Measurements from ENCODE around the gene SMIM33.

Gene SMIM33

DNA sequence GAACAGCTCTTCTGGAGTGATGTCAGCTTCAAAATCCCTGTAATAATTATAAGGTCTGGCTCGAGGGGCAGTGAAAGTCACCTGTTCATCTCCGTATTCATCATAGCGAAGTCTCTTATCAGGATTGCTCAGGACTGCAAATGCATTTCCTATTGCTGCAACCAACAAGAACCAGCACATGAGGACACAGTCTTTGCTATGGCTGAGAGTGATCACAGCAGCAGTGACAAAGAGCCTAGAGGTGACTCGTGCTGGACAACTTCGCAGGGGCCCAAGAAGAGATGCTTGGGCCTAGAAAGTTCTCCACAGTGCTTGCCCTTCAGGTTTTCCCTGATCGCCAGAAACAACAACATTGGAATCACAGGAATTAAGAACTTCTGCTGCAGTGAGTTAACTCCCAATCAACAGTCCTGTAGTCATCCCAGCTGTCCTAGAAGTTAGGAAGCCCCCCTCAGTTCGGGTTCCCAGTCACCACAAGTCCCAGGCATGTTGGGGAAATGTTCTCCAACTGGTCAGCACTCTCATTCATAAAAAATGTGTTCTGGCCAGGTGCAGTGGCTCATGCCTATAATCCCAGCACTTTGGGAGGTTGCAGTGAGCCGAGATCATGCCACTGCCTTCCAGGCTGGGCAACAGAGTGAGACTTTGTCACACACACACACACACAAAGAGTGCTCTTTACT is 44.5 kb upstream of the SMIM33 start:
- Histone ChIP-seq H3K4me2 (ENCODE audit: low read depth, low read length, poor library complexity, severe bottlenecking) (peak overlapping the region; percentile 55), H3K79me2 (ENCODE audit: insufficient read depth, low read length) (no peaks in the 10 kb centered on the region), H3K36me3 (ENCODE audit: insufficient read depth, low read length) (no peaks in the 10 kb centered on the region; the same call in 1 of the 2 replicates), H2AFZ (ENCODE audit: low read length) (no peak overlapping the region), H3K9me3 (ENCODE audit: insufficient read depth, low read depth, low read length) (no peaks in the 10 kb centered on the region), H3K27me3 (ENCODE audit: insufficient read depth, low read length, poor library complexity, severe bottlenecking) (no peaks in the 10 kb centered on the region), H3K9ac (ENCODE audit: low read depth, low read length, poor library complexity, severe bottlenecking) (peak overlapping the region; percentile 17), H3K4me1 (ENCODE audit: insufficient read depth, low read length, poor library complexity, severe bottlenecking) (peaks cover 25% of the 10 kb centered on the region), H4K20me1 (ENCODE audit: insufficient read depth, low read length, poor library complexity, severe bottlenecking) (no peaks in the 10 kb centered on the region), H3K4me3 (ENCODE audit: low read length, poor library complexity, severe bottlenecking) (no peak overlapping the region), H3F3A (ENCODE audit: low read depth) (no peaks in the 10 kb centered on the region), H3K9me2 (replicated peaks; ENCODE audit: low read depth, low read length) (no peaks in the 10 kb centered on the region)
- TF ChIP-seq EZH2phosphoT487 (IDR thresholded peaks at IDR 0.05; ENCODE audit: borderline replicate concordance): no peak
- TF ChIP-seq, protein P1, sequence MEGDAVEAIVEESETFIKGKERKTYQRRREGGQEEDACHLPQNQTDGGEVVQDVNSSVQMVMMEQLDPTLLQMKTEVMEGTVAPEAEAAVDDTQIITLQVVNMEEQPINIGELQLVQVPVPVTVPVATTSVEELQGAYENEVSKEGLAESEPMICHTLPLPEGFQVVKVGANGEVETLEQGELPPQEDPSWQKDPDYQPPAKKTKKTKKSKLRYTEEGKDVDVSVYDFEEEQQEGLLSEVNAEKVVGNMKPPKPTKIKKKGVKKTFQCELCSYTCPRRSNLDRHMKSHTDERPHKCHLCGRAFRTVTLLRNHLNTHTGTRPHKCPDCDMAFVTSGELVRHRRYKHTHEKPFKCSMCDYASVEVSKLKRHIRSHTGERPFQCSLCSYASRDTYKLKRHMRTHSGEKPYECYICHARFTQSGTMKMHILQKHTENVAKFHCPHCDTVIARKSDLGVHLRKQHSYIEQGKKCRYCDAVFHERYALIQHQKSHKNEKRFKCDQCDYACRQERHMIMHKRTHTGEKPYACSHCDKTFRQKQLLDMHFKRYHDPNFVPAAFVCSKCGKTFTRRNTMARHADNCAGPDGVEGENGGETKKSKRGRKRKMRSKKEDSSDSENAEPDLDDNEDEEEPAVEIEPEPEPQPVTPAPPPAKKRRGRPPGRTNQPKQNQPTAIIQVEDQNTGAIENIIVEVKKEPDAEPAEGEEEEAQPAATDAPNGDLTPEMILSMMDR (conservative IDR thresholded peaks at IDR 0.05; ENCODE audit: low read length): no peak

- TF ChIP-seq EZH2phosphoT487 (IDR thresholded peaks at IDR 0.05; ENCODE audit: borderline replicate concordance): no peak
- TF ChIP-seq, protein P1 (conservative IDR thresholded peaks at IDR 0.05; ENCODE audit: low read length): no peak
Observed at GRCh38 chr5:139430015-139430414, 40.8 kb upstream of the SMIM33 start.

GRCh38 chr5:139431706-139432105 is 39.1 kb upstream of the SMIM33 start:
- TF ChIP-seq EZH2phosphoT487 (IDR thresholded peaks at IDR 0.05; ENCODE audit: borderline replicate concordance): no peak
- TF ChIP-seq, protein P1 (conservative IDR thresholded peaks at IDR 0.05; ENCODE audit: low read length): no peak
- Histone ChIP-seq H3K9me3 (ENCODE audit: insufficient read depth, low read depth, low read length) (no peaks in the 10 kb centered on the region), H3K4me3 (ENCODE audit: low read length, poor library complexity, severe bottlenecking) (no peak overlapping the region), H4K20me1 (ENCODE audit: insufficient read depth, low read length, poor library complexity, severe bottlenecking) (no peaks in the 10 kb centered on the region), H3K36me3 (ENCODE audit: insufficient read depth, low read length) (no peaks in the 10 kb centered on the region), H3K9ac (ENCODE audit: low read depth, low read length, poor library complexity, severe bottlenecking) (no peak overlapping the region), H3K27me3 (ENCODE audit: insufficient read depth, low read length, poor library complexity, severe bottlenecking) (no peaks in the 10 kb centered on the region), H3K4me2 (ENCODE audit: low read depth, low read length, poor library complexity, severe bottlenecking) (no peak overlapping the region), H3F3A (ENCODE audit: low read depth) (no peaks in the 10 kb centered on the region), H3K9me2 (replicated peaks; ENCODE audit: low read depth, low read length) (no peaks in the 10 kb centered on the region), H3K4me1 (ENCODE audit: insufficient read depth, low read length, poor library complexity, severe bottlenecking) (peaks cover 9% of the 10 kb centered on the region), H3K79me2 (ENCODE audit: insufficient read depth, low read length) (no peaks in the 10 kb centered on the region), H2AFZ (ENCODE audit: low read length) (no peak overlapping the region)

More at GRCh38 chr5:139430015-139430414, 40.8 kb upstream of the SMIM33 start:
- H3K4me2 ChIP-seq (ENCODE audit: low read depth, low read length, poor library complexity, severe bottlenecking): no peak overlapping the region
- H4K20me1 ChIP-seq (ENCODE audit: insufficient read depth, low read length, poor library complexity, severe bottlenecking): no peaks in the 10 kb centered on the region
- H3F3A ChIP-seq (ENCODE audit: low read depth): no peaks in the 10 kb centered on the region
- no peaks in the 10 kb centered on the region for H3K9me2 ChIP-seq (replicated peaks; ENCODE audit: low read depth, low read length)
- peaks cover 21% of the 10 kb centered on the region for H3K4me1 ChIP-seq (ENCODE audit: insufficient read depth, low read length, poor library complexity, severe bottlenecking)
- H3K4me3 ChIP-seq (ENCODE audit: low read length, poor library complexity, severe bottlenecking): no peak overlapping the region
- H3K9me3 ChIP-seq (ENCODE audit: insufficient read depth, low read depth, low read length): no peaks in the 10 kb centered on the region
- no peak overlapping the region for H2AFZ ChIP-seq (ENCODE audit: low read length)
- H3K79me2 ChIP-seq (ENCODE audit: insufficient read depth, low read length): no peaks in the 10 kb centered on the region
- H3K27me3 ChIP-seq (ENCODE audit: insufficient read depth, low read length, poor library complexity, severe bottlenecking): no peaks in the 10 kb centered on the region
- no peaks in the 10 kb centered on the region; the same call in 1 of the 2 replicates for H3K36me3 ChIP-seq (ENCODE audit: insufficient read depth, low read length)
- H3K9ac ChIP-seq (ENCODE audit: low read depth, low read length, poor library complexity, severe bottlenecking): no peak overlapping the region

Data from Loucy (cell line).